ENCODE results near the gene MARS2. TPM values are rescaled to one million over a fixed set of nuclear protein-coding genes. Genes with fewer than 3 reads are reported as not detected.
A peak's percentile ranks its signal among the peaks of the same experiment; 100 is the strongest.

The MARS2 gene
- total RNA-seq (2014; rRNA removed; shearing (Covaris generic)) = 26.5 and 28.1 TPM in 2 replicates

GRCh38 chr2:197705121-197705911, at the start of gene MARS2:
Gene MARS2 (plus strand): TSS chr2:197705369. CDS start chr2:197705406, 37 bp downstream.
- peak; percentile 96 for DNase-seq
- no peaks in the 10 kb centered on the region for H3K27me3 ChIP-seq (ENCODE audit: control insufficient read depth, insufficient read depth, low read length)
- peak within 1 kb of the TSS; percentile 90 for H3K4me3 ChIP-seq (ENCODE audit: insufficient read depth, low read depth, low read length)
- no peaks in the 10 kb centered on the region for H3K36me3 ChIP-seq (replicated peaks; ENCODE audit: control insufficient read depth, insufficient read depth, low read length)

- no peaks in the 10 kb centered on the region for H3K27me3 ChIP-seq (ENCODE audit: control insufficient read depth, insufficient read depth, low read length)
- DNase-seq = no peak
- H3K4me3 ChIP-seq (ENCODE audit: insufficient read depth, low read depth, low read length) = no peak overlapping the region
- no peaks in the 10 kb centered on the region for H3K36me3 ChIP-seq (replicated peaks; ENCODE audit: control insufficient read depth, insufficient read depth, low read length)
Observed at GRCh38 chr2:197657562-197657961, 47.6 kb upstream of the MARS2 start.

- no peaks in the 10 kb centered on the region for H3K27me3 ChIP-seq (ENCODE audit: control insufficient read depth, insufficient read depth, low read length)
- H3K4me3 ChIP-seq (ENCODE audit: insufficient read depth, low read depth, low read length) = no peak overlapping the region
- no peaks in the 10 kb centered on the region for H3K36me3 ChIP-seq (replicated peaks; ENCODE audit: control insufficient read depth, insufficient read depth, low read length)
- DNase-seq = no peak
Observed at GRCh38 chr2:197661626-197662025, 43.5 kb upstream of the MARS2 start.

- no peaks in the 10 kb centered on the region for H3K27me3 ChIP-seq (ENCODE audit: control insufficient read depth, insufficient read depth, low read length)
- H3K36me3 ChIP-seq (replicated peaks; ENCODE audit: control insufficient read depth, insufficient read depth, low read length) = no peaks in the 10 kb centered on the region
- no peak for DNase-seq
- H3K4me3 ChIP-seq (ENCODE audit: insufficient read depth, low read depth, low read length) = no peak overlapping the region
Observed at GRCh38 chr2:197666277-197666676, 38.9 kb upstream of the MARS2 start.

GRCh38 chr2:197668296-197668695, 36.9 kb upstream of the MARS2 start:
- no peak for DNase-seq
- H3K27me3 ChIP-seq (ENCODE audit: control insufficient read depth, insufficient read depth, low read length) = no peaks in the 10 kb centered on the region
- H3K36me3 ChIP-seq (replicated peaks; ENCODE audit: control insufficient read depth, insufficient read depth, low read length) = no peaks in the 10 kb centered on the region
- no peak overlapping the region for H3K4me3 ChIP-seq (ENCODE audit: insufficient read depth, low read depth, low read length)

- no peak for DNase-seq
- H3K36me3 ChIP-seq (replicated peaks; ENCODE audit: control insufficient read depth, insufficient read depth, low read length) = no peaks in the 10 kb centered on the region
- H3K4me3 ChIP-seq (ENCODE audit: insufficient read depth, low read depth, low read length) = no peak overlapping the region
- H3K27me3 ChIP-seq (ENCODE audit: control insufficient read depth, insufficient read depth, low read length) = no peaks in the 10 kb centered on the region
Observed at GRCh38 chr2:197669077-197669476, 36.1 kb upstream of the MARS2 start.

GRCh38 chr2:197672371-197672893, 32.7 kb upstream of the MARS2 start:
- no peak overlapping the region for H3K4me3 ChIP-seq (ENCODE audit: insufficient read depth, low read depth, low read length)
- H3K27me3 ChIP-seq (ENCODE audit: control insufficient read depth, insufficient read depth, low read length) = no peaks in the 10 kb centered on the region
- no peak for DNase-seq
- H3K36me3 ChIP-seq (replicated peaks; ENCODE audit: control insufficient read depth, insufficient read depth, low read length) = no peaks in the 10 kb centered on the region

GRCh38 chr2:197673106-197673505, 32.1 kb upstream of the MARS2 start:
- Histone ChIP-seq H3K4me3 (ENCODE audit: insufficient read depth, low read depth, low read length) (no peak overlapping the region), H3K27me3 (ENCODE audit: control insufficient read depth, insufficient read depth, low read length) (no peaks in the 10 kb centered on the region), H3K36me3 (replicated peaks; ENCODE audit: control insufficient read depth, insufficient read depth, low read length) (no peaks in the 10 kb centered on the region)
- DNase-seq = peak; percentile 7

GRCh38 chr2:197673606-197674005, 31.6 kb upstream of the MARS2 start:
- H3K4me3 ChIP-seq (ENCODE audit: insufficient read depth, low read depth, low read length) = no peak overlapping the region

GRCh38 chr2:197674060-197674459, 31.1 kb upstream of the MARS2 start:
- no peak overlapping the region for H3K4me3 ChIP-seq (ENCODE audit: insufficient read depth, low read depth, low read length)
- no peak for DNase-seq

More at GRCh38 chr2:197673606-197674005, 31.6 kb upstream of the MARS2 start:
- no peaks in the 10 kb centered on the region for H3K36me3 ChIP-seq (replicated peaks; ENCODE audit: control insufficient read depth, insufficient read depth, low read length)
- no peak for DNase-seq
- H3K27me3 ChIP-seq (ENCODE audit: control insufficient read depth, insufficient read depth, low read length) = no peaks in the 10 kb centered on the region

GRCh38 chr2:197674591-197674990, 30.6 kb upstream of the MARS2 start:
- Histone ChIP-seq H3K36me3 (replicated peaks; ENCODE audit: control insufficient read depth, insufficient read depth, low read length) (no peaks in the 10 kb centered on the region), H3K27me3 (ENCODE audit: control insufficient read depth, insufficient read depth, low read length) (no peaks in the 10 kb centered on the region), H3K4me3 (ENCODE audit: insufficient read depth, low read depth, low read length) (no peak overlapping the region)
- no peak for DNase-seq

More at GRCh38 chr2:197674060-197674459, 31.1 kb upstream of the MARS2 start:
- no peaks in the 10 kb centered on the region for H3K27me3 ChIP-seq (ENCODE audit: control insufficient read depth, insufficient read depth, low read length)
- H3K36me3 ChIP-seq (replicated peaks; ENCODE audit: control insufficient read depth, insufficient read depth, low read length) = no peaks in the 10 kb centered on the region

- no peak for DNase-seq
- Histone ChIP-seq H3K36me3 (replicated peaks; ENCODE audit: control insufficient read depth, insufficient read depth, low read length) (no peaks in the 10 kb centered on the region), H3K4me3 (ENCODE audit: insufficient read depth, low read depth, low read length) (peak within 1 kb of the TSS; percentile 11; the same call in 1 of the 2 replicates), H3K27me3 (ENCODE audit: control insufficient read depth, insufficient read depth, low read length) (no peaks in the 10 kb centered on the region)
Observed at GRCh38 chr2:197675246-197675645, 29.9 kb upstream of the MARS2 start, which contains the start of gene RFTN2. Gene RFTN2 (minus strand): TSS chr2:197675587. CDS start chr2:197675458, 129 bp downstream.

GRCh38 chr2:197675711-197676188, 29.4 kb upstream of the MARS2 start:
- Histone ChIP-seq H3K4me3 (ENCODE audit: insufficient read depth, low read depth, low read length) (no peak overlapping the region), H3K27me3 (ENCODE audit: control insufficient read depth, insufficient read depth, low read length) (no peaks in the 10 kb centered on the region), H3K36me3 (replicated peaks; ENCODE audit: control insufficient read depth, insufficient read depth, low read length) (no peaks in the 10 kb centered on the region)
- DNase-seq = peak; percentile 36

- Histone ChIP-seq H3K27me3 (ENCODE audit: control insufficient read depth, insufficient read depth, low read length) (no peaks in the 10 kb centered on the region), H3K36me3 (replicated peaks; ENCODE audit: control insufficient read depth, insufficient read depth, low read length) (no peaks in the 10 kb centered on the region), H3K4me3 (ENCODE audit: insufficient read depth, low read depth, low read length) (no peak overlapping the region)
- no peak for DNase-seq
Observed at GRCh38 chr2:197677056-197677455, 28.1 kb upstream of the MARS2 start.

- H3K27me3 ChIP-seq (ENCODE audit: control insufficient read depth, insufficient read depth, low read length) = no peaks in the 10 kb centered on the region
- DNase-seq = no peak
- H3K36me3 ChIP-seq (replicated peaks; ENCODE audit: control insufficient read depth, insufficient read depth, low read length) = no peaks in the 10 kb centered on the region
- no peak overlapping the region for H3K4me3 ChIP-seq (ENCODE audit: insufficient read depth, low read depth, low read length)
Observed at GRCh38 chr2:197677483-197677882, 27.7 kb upstream of the MARS2 start.
